Smooth muscle cell (in vitro differentiated cells): Measurements from ENCODE around the gene GRPEL1. TPM values are rescaled to one million over a fixed set of nuclear protein-coding genes. Genes with fewer than 3 reads are reported as not detected.

Experiments used
- DNase-seq: peaks from one replicate; lab custom pipeline; 2025; ENCODE audit not compliant: unreplicated experiment; lab: John Stamatoyannopoulos, UW
- H2AFZ ChIP-seq: fragments of 200-600 bp; sonication (generic); 2 replicates; pipeline ENCODE4 v1.6.0; 2016; ENCODE audit warnings: antibody characterized with exemption, low read depth, mild to moderate bottlenecking
- H3F3A ChIP-seq: fragments of 200-600 bp; sonication (generic); 2 replicates; pipeline ENCODE4 v1.6.0; 2017; ENCODE audit warnings: antibody characterized with exemption, low read depth
- H3K27ac ChIP-seq: fragments of 200-600 bp; sonication (generic); 2 replicates; pipeline ENCODE4 v1.5.1; 2016; ENCODE audit warnings: low read depth, mild to moderate bottlenecking
- H3K27me3 ChIP-seq: fragments of 200-600 bp; sonication (generic); 2 replicates; pipeline ENCODE4 v1.6.1; 2016; ENCODE audit warnings: low read depth, mild to moderate bottlenecking
- H3K36me3 ChIP-seq: fragments of 200-600 bp; sonication (generic); 2 replicates; pipeline ENCODE4 v1.5.1; 2016; ENCODE audit warnings: low read depth
- H3K4me1 ChIP-seq: fragments of 200-600 bp; sonication (generic); 2 replicates; pipeline ENCODE4 v1.5.1; 2016; ENCODE audit warnings: low read depth
- H3K4me2 ChIP-seq: fragments of 200-600 bp; sonication (generic); 2 replicates; pipeline ENCODE4 v1.6.0; 2016; ENCODE audit warnings: mild to moderate bottlenecking
- H3K4me3 ChIP-seq: fragments of 200-600 bp; sonication (generic); 2 replicates; pipeline ENCODE4 v1.5.1; 2016; ENCODE audit warnings: mild to moderate bottlenecking
- H3K79me2 ChIP-seq: fragments of 200-600 bp; sonication (generic); 2 replicates; pipeline ENCODE4 v1.6.0; 2016; ENCODE audit warnings: low read depth, mild to moderate bottlenecking
- H3K9ac ChIP-seq: fragments of 200-600 bp; sonication (generic); 2 replicates; pipeline ENCODE4 v1.6.0; 2016; ENCODE audit warnings: low read depth
- H3K9me3 ChIP-seq: fragments of 200-600 bp; sonication (generic); replicated peaks from 2 replicates; pipeline ENCODE4 v1.5.1; 2016; ENCODE audit warnings: low read depth
- H4K20me1 ChIP-seq: fragments of 200-600 bp; sonication (generic); 2 replicates; pipeline ENCODE4 v1.6.0; 2016; ENCODE audit warnings: low read depth
- WGBS: methylation state at CpG from one replicate; pipeline ENCODE4 v1.1.7; 2016; ENCODE audit warnings: low lambda C conversion rate; 5-methylcytosine and 5-hydroxymethylcytosine counted together
- polyA plus RNA-seq: library from polyadenylated mRNA; unstranded; fragments of >200 nt; fragmentation: Nextera tagmentation; extraction: Ambion mirVana; gene quantifications from 2 replicates; pipeline ENCODE4 v1.2.1, GENCODE V29; 2016
- total RNA-seq: library from RNA; depleted of rRNA; stranded (reverse); fragments of >200 nt; gene quantifications from 2 replicates; pipeline ENCODE4 v1.2.3, GENCODE V29; 2014
- TF ChIP-seq, protein P1 (sequence below): fragments of 200-600 bp; sonication (generic); IDR thresholded peaks from 2 replicates; pipeline ENCODE4 v1.5.1; 2017; ENCODE audit warnings: borderline replicate concordance, mild to moderate bottlenecking, antibody characterized with exemption; ENCODE audit not compliant: insufficient read depth, poor library complexity, severe bottlenecking

Gene GRPEL1
- total and polyA plus RNA-seq, 2 experiments from 2014 or later, result 18.6 to 40.6 TPM

DNA sequence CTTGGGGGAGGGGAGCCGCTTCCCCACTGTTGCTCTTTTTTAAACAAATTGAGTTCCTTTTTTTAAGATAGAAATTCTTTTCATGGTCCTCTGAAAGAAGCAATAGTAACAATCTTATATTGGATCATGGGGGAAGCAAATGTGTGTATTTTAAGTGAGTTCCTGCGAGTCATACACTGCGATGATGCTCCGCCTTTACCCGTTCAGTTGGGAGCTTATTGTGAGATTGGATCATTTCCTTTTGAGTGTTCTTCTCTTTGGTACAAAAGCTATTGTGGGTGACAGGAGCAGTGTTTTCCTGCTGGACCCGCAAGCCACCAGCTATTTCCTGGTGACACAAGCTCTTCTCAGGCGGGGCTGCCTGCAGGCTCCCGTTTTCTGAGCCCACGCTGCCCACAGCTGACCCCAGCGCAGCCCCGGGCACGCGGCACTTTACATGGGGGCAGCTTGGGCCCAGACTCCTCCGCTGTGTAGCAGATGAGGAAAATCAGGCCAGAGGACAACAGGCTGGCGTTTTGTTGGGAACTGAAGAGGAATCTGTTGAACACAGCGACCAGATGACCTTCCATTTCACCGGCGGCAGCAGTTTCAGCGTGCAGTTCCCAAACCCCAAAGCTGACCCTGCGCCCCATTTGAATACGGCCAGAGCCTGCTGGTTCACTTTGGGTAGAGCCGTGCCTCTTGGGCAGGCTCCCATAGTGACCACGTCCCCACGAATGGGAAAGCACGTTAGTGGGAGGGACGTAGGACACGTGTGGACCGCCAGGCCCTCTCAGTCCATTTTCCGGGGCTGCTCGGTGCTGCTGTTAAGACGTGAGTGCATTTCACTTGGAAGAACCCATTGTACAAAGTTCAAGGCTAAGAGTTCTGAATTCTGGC lies 12.5 kb downstream of the GRPEL1 start:
- WGBS, result 96% methylated on average over 31 of the region's 31 CpGs
- Histone ChIP-seq H3K27ac (no peak overlapping the region), H3K4me3 (no peak overlapping the region), H2AFZ (no peak overlapping the region), H3K4me2 (no peak overlapping the region), H4K20me1 (peaks cover 30% of the 10 kb centered on the region), H3F3A (peaks cover 3% of the 10 kb centered on the region), H3K9me3 (no peaks in the 10 kb centered on the region), H3K79me2 (peaks cover 13% of the 10 kb centered on the region), H3K27me3 (no peaks in the 10 kb centered on the region), H3K9ac (no peak overlapping the region), H3K4me1 (no peaks in the 10 kb centered on the region), H3K36me3 (peaks cover 3% of the 10 kb centered on the region)
- no peak for DNase-seq
- TF ChIP-seq, protein P1, sequence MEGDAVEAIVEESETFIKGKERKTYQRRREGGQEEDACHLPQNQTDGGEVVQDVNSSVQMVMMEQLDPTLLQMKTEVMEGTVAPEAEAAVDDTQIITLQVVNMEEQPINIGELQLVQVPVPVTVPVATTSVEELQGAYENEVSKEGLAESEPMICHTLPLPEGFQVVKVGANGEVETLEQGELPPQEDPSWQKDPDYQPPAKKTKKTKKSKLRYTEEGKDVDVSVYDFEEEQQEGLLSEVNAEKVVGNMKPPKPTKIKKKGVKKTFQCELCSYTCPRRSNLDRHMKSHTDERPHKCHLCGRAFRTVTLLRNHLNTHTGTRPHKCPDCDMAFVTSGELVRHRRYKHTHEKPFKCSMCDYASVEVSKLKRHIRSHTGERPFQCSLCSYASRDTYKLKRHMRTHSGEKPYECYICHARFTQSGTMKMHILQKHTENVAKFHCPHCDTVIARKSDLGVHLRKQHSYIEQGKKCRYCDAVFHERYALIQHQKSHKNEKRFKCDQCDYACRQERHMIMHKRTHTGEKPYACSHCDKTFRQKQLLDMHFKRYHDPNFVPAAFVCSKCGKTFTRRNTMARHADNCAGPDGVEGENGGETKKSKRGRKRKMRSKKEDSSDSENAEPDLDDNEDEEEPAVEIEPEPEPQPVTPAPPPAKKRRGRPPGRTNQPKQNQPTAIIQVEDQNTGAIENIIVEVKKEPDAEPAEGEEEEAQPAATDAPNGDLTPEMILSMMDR, result no peak

DNA sequence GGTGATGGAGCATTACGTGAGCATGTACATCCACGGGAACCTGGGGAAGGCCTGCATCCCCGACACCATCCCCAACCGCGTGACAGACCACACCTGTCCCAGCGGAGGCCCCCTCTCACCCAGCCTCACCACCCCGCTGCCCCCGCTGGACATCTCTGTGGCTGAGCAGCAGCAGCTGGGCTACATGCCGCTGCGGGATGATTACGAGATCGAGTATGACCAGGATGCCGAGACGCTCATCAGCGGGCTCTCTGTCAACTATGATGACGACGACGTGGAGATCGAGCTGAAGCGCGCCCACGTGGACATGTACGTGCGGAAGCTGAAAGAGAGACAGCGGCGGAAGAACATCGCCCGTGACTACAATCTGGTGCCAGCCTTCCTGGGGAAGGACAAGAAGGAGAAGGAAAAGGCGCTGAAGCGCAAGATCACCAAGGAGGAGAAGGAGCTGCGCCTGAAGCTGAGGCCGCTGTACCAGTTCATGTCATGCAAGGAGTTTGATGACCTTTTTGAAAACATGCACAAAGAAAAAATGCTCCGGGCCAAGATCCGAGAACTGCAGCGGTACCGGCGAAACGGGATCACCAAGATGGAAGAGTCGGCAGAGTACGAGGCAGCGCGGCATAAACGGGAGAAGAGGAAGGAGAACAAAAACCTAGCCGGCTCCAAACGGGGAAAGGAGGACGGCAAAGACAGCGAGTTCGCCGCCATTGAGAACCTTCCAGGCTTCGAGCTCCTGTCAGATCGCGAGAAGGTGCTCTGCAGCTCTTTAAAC lies 13.6 kb downstream of the GRPEL1 start:
- no peaks in the 10 kb centered on the region for H3K4me1 ChIP-seq
- TF ChIP-seq, protein P1, result no peak
- peaks cover 41% of the 10 kb centered on the region for H4K20me1 ChIP-seq
- DNase-seq, result no peak
- 97% methylated on average over 52 of the region's 52 CpGs for WGBS
- peaks cover 23% of the 10 kb centered on the region for H3K79me2 ChIP-seq
- H2AFZ ChIP-seq, result no peak overlapping the region
- peaks cover 3% of the 10 kb centered on the region for H3F3A ChIP-seq
- no peaks in the 10 kb centered on the region for H3K36me3 ChIP-seq
- H3K27me3 ChIP-seq, result no peaks in the 10 kb centered on the region
- H3K9ac ChIP-seq, result no peak overlapping the region
- no peak overlapping the region for H3K27ac ChIP-seq
- no peak overlapping the region for H3K4me2 ChIP-seq
- no peaks in the 10 kb centered on the region for H3K9me3 ChIP-seq
- H3K4me3 ChIP-seq, result no peak overlapping the region

DNA sequence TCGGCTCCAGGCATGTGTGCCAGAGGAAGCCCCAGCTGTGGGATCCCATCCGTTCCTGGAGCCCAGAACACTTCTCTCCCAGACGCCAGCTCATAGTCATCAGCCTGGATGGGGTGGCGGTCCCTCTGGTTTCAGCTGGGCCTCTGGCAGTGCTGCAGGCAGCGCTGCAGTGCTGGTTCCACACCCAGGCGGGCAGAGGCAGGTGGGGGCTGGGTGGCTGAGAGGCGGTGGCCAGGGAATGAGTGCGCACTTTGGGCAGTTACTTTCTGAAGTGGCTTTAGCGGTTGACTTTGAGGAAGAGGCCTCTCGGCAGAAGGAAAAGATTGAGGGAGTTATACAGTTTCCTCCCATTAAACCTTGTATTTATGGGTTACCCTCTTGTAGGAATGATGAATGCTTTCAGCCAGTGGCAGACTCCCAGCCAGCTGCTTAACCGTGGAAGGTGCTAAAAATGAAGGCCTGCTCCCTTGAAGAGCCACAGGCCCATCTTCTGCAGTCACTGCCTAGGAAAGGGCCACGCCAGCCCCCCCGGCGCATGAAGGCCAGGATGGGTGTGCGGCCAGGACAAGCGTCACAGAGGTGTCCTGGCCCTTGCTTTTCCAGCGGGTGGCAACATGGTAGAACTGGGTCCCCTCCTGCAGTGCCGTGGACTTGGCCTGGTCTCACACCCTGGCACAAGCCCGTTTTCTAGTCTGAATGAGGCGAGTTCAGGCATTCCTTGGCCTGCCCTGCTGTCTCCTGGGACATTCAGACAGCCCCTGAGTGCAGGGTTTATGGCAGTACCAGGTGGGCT lies 14.7 kb downstream of the GRPEL1 start:
- WGBS, result 92% methylated on average over 20 of the region's 20 CpGs
- Histone ChIP-seq H2AFZ (no peak overlapping the region), H3K36me3 (no peaks in the 10 kb centered on the region), H3K27ac (no peak overlapping the region), H3K9ac (no peak overlapping the region), H4K20me1 (peaks cover 53% of the 10 kb centered on the region), H3K79me2 (peaks cover 35% of the 10 kb centered on the region), H3K4me1 (no peaks in the 10 kb centered on the region), H3K9me3 (no peaks in the 10 kb centered on the region), H3K27me3 (no peaks in the 10 kb centered on the region), H3K4me2 (no peak overlapping the region), H3K4me3 (no peak overlapping the region), H3F3A (no peaks in the 10 kb centered on the region)
- TF ChIP-seq, protein P1, result no peak
- no peak for DNase-seq
